GM21717 (cell line): ENCODE data around the gene JAKMIP1.

Experiments used
- ATAC-seq: cut with Tn5 transposase; IDR thresholded peaks from one replicate; pipeline ENCODE4 v1.9.1; 2021; ENCODE audit warnings: mild to moderate bottlenecking, moderate library complexity; ENCODE audit not compliant: unreplicated experiment

The JAKMIP1 gene

GRCh38 chr4:6122496-6122895 lies 77.9 kb downstream of the JAKMIP1 start:
- no peak for ATAC-seq

DNA sequence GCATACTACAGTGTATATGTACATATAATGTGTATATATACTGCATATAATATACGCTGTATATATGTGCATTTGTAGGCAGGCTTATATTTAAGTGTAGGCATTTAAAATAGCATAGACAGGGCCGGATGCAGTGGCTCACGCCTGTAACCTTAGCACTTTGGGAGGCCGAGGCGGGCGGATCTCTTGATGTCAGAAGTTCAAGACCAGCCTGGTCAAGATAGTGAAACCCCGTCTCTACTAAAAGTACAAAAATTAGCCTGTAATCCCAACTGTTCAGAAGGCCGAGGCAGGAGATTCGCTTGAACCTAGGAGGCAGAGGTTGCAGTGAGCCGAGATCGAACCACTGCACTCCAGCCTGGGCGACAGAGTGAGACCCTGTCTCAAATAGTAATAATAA lies 78.4 kb downstream of the JAKMIP1 start:
- no peak for ATAC-seq

DNA sequence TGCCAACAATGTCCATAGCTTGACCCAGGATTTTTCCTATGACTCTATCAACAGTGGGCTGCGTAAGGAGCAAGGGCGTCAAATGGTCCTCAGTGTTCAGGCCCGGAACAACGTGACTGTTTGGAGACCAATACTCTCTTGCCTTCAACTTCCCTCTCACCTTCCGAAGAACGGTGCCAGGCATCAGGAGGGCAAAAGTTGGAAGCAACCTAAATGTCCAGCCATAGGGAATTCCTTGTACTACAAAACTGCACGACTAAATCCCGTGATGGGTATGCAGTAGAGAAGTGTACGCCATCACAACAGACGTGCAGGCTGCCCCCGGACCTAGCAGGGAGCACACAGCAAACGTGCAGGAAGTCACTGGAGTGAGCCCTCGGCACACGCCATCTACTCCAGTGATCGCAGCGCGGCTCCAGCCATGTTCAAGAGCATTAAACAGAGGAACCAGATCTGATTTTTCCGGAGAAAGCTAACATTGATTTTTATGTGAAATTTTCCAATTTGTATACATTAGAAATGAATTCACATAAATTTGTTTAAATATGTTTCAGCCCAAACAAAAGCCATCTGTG lies 79.0 kb downstream of the JAKMIP1 start:
- no peak for ATAC-seq

DNA sequence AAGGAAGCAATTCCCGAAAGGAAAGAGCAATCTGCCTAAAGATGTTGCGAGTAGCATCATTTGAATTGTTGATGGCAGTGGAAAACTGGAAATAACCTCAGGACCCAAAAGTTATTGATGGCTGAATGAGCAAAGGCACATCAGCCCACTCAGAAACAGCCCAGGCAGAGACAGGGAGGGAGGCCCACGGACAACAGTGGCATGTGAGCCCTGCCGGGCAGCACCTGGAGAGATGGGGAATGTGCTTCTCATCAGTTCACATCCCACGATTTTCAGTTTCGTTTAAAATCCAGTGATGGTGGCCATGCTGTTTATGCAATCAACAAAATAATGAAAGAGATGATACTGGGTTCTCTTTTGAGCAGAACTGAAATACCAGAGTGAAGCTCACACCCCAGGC lies 80.0 kb downstream of the JAKMIP1 start:
- no peak for ATAC-seq

DNA sequence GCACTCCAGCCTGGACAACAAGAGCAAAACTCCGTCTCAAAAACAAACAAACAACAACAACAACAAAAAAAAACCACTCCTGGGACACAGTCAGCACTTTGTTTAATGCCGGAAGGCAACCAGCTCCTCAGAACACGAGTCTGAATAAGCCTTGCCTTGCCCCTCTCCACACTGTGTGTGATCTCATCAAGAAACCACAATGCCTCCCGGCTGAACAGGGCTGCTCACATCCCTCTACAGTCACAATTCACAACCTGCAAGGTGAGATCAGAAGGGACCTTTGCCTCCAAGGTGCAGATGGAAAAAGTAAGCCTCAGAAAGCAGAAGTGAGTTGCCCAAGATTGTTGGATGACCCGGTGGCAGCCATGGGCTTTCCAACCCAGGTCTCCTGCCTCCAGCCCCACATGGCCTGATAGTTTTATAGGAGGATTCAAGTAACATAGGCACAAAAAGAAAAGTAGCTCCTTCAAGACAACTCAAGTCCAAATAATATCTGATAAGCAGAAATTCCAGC lies 80.8 kb downstream of the JAKMIP1 start:
- ATAC-seq: no peak

DNA sequence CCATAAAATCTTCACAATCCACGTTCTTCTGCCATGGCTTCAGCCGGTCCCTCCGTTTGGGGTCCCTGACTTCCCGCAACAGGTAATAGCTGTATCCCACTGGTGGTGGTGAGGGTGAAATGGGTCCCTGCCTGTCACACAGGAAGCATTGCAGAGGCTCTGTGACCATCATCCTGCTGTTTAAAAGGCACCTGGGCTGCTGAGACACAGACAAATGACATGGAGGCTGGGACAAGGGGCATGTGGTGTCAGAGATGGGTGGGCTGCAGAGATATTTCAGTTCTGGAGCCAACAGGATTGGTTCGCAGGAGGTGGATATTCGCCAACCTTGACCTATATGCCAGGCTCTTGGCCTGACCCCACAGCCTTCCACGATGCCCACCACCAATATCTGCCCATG lies 82.1 kb downstream of the JAKMIP1 start:
- no peak for ATAC-seq

- ATAC-seq: no peak
Measured at GRCh38 chr4:6116696-6117285, 83.6 kb downstream of the JAKMIP1 start.

DNA sequence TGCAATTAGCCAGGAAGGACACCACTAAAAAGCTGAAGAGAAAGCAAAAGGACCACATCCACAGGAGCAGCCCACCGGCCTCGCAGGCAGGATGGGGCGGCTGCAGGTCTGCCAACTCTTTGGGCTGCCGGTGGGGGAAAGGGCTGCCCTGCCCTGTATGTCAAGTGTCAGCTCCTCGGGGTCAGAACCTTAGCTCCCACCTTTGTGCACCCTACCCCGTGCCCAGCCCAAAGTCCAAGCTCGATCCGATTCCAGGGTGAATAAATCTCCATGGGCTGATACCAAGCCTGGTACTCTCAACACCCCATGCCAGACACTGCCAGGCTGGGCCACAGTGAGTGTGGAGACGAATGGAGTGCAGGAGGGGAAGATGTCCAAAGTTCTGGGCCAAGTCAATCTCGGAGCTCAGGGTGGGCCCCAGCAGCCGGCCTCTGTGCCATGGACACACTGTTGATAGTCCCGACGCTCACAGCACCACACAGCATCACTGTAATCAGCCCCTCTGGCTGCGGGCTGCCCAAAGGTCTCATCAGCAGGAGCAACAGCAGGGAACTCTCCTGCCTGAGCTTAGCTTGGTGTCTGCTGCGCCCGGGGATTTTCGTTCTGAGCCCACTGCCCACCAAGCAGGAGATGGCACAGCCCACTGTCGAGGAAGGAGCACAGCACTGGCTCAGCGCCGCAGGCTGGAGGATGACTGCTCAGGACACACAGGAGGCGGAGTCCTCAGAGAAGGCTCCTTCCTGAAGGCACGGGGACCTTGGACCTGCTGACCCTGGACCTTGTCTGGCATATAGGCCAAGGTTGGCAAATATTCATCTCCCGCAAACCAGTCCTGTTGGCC lies 84.4 kb downstream of the JAKMIP1 start:
- ATAC-seq: no peak

DNA sequence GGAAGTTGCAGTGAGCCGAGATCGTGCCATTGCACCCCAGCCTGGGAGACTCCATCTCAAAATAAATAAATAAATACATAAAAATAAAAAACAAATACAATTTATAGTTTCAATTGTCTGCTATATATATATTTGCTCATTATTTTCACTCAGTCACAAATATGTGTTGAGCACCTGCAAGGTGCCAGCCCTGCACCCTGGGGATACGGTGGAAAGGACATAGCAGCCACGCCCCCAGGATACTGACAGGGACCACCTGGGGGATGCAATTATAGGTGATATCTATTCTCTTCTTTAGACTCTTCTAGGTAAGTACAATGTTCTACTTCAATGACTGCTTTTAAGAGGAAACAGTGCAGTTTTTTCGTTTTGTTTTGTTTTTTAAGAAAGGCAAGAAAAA lies 85.0 kb downstream of the JAKMIP1 start:
- no peak for ATAC-seq

GRCh38 chr4:6114601-6115000 lies 85.7 kb downstream of the JAKMIP1 start:
- ATAC-seq: no peak

GRCh38 chr4:6114181-6114580 lies 86.2 kb downstream of the JAKMIP1 start:
- ATAC-seq: no peak

GRCh38 chr4:6113641-6114040 lies 86.7 kb downstream of the JAKMIP1 start:
- no peak for ATAC-seq

DNA sequence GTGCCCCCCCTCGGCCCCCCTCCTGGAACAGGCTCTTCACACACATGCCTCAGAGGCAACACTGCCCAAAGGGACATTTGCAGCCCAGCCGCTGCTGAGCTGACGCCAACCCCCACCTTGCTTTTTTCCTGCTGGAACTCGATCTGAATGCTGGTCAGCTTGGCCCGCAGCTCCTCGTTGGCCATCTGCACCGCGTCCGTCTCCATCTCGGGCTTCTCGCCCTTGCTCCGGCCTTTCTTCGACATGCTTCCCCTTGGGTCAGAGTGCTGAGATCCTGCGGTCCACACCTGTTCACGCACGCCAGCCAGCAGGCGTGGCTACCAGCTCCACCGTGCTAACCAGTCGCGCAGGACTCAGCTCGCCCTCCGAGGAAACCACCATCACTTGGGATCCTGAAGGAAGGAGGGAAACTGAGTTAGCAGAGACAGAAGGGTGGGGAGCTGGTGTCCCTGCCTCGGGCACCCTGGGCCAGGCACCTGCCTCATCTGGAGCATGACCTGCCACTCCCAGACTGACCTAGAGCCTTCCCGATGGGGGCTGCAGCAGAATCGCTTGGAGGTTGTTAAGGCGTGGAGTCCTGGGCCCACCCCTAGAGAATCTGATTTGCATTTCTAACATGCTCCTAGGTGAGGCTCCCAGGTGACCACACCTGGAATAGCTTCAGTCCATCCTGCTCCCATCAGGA lies 87.6 kb downstream of the JAKMIP1 start:
- no peak for ATAC-seq

GRCh38 chr4:6111354-6111960 lies 88.9 kb downstream of the JAKMIP1 start:
- no peak for ATAC-seq

GRCh38 chr4:6110681-6111353 lies 89.5 kb downstream of the JAKMIP1 start:
- ATAC-seq: no peak

- no peak for ATAC-seq
Measured at GRCh38 chr4:6109842-6110560, 90.3 kb downstream of the JAKMIP1 start.

GRCh38 chr4:6107886-6108285 lies 92.5 kb downstream of the JAKMIP1 start:
- ATAC-seq: no peak

GRCh38 chr4:6107114-6107791 lies 93.1 kb downstream of the JAKMIP1 start:
- no peak for ATAC-seq

GRCh38 chr4:6106156-6106555 lies 94.2 kb downstream of the JAKMIP1 start:
- ATAC-seq: no peak
